CD8-positive, alpha-beta memory T cell (primary cell): ENCODE results near the gene HMCN2. TPM values are rescaled to one million over a fixed set of nuclear protein-coding genes. Genes with fewer than 3 reads are reported as not detected.
A peak's percentile ranks its signal among the peaks of the same experiment; 100 is the strongest.

Experiments used
- CTCF ChIA-PET: fragments of 350-600 bp; sonication (Branson Sonifier 250); formaldehyde crosslinking; loops from one replicate; lab custom pipeline; 2021; ENCODE audit warnings: antibody characterized with exemption; lab: Charles Lee
- POLR2A ChIA-PET: fragments of 350-600 bp; sonication (Branson Sonifier 250); formaldehyde crosslinking; loops from one replicate; lab custom pipeline; 2021; ENCODE audit warnings: antibody characterized with exemption; lab: Charles Lee
- DNase-seq, 5 donors: peaks; one replicate each; pipeline versions ENCODE4 v3.0.0 to v3.0.0-alpha.2; 2020 to 2022; ENCODE audit warnings: mixed read lengths in 1 of 5
- H3K27ac ChIP-seq: one replicate; pipeline ENCODE4 v1.7.0; 2013; ENCODE audit warnings: low read depth, mild to moderate bottlenecking, low read length, moderate library complexity
- H3K27me3 ChIP-seq: 2 replicates; pipeline ENCODE4 v1.7.0; 2013; ENCODE audit warnings: low read length, mild to moderate bottlenecking; ENCODE audit not compliant: insufficient read depth, poor library complexity, severe bottlenecking
- H3K36me3 ChIP-seq: 2 replicates; pipeline ENCODE4 v1.7.0; 2013; ENCODE audit warnings: mild to moderate bottlenecking, low read length, moderate library complexity; ENCODE audit not compliant: insufficient read depth
- H3K4me1 ChIP-seq: 2 replicates; pipeline ENCODE4 v1.7.0; 2013; ENCODE audit warnings: mild to moderate bottlenecking, low read length, moderate library complexity; ENCODE audit not compliant: insufficient read depth
- H3K4me3 ChIP-seq: 2 replicates; pipeline ENCODE4 v1.7.0; 2013; ENCODE audit warnings: mild to moderate bottlenecking, low read length
- H3K9me3 ChIP-seq: 2 replicates; pipeline ENCODE4 v1.7.0; 2013; ENCODE audit warnings: mild to moderate bottlenecking, low read length
- H3K27ac Mint-ChIP-seq, 8 donors: one replicate each; pipeline ENCODE4 v1.8.0; 2020 to 2021; ENCODE audit warnings: mixed read lengths in 8 of 8, mild to moderate bottlenecking in 6 of 8, inconsistent platforms in 3 of 8, moderate library complexity in 3 of 8
- H3K27me3 Mint-ChIP-seq, 2 donors: one replicate each; pipeline ENCODE4 v1.8.0; 2020 to 2021; ENCODE audit warnings: mixed read lengths in 2 of 2, mild to moderate bottlenecking in 1 of 2, moderate library complexity in 1 of 2
- H3K36me3 Mint-ChIP-seq, 3 donors: one replicate each; pipeline ENCODE4 v1.8.0; 2020 to 2021; ENCODE audit warnings: mixed read lengths in 3 of 3, inconsistent platforms in 1 of 3, mild to moderate bottlenecking in 1 of 3
- H3K4me1 Mint-ChIP-seq, 3 donors: one replicate each; pipeline ENCODE4 v1.8.0; 2020 to 2021; ENCODE audit warnings: mixed read lengths in 3 of 3, inconsistent platforms in 1 of 3, mild to moderate bottlenecking in 1 of 3
- H3K4me3 Mint-ChIP-seq, 7 donors: one replicate each; pipeline ENCODE4 v1.8.0; 2020 to 2021; ENCODE audit warnings: mixed read lengths in 7 of 7, mild to moderate bottlenecking in 6 of 7, moderate library complexity in 4 of 7, inconsistent platforms in 2 of 7
- H3K9me3 Mint-ChIP-seq, 5 donors: one replicate each; pipeline ENCODE4 v1.8.0; 2020 to 2022; ENCODE audit warnings: mixed read lengths in 5 of 5, mild to moderate bottlenecking in 3 of 5, moderate library complexity in 2 of 5, inconsistent platforms in 1 of 5
- polyA plus RNA-seq: library from polyadenylated mRNA; unstranded; fragments of 300-500 nt; fragmentation: Illumina TruSeq; gene quantifications from one replicate; pipeline ENCODE4 v1.2.3, GENCODE V29; 2021
- total RNA-seq, 2 experiments: library from RNA; stranded (reverse); gene quantifications; one replicate each; pipeline ENCODE4 v1.2.3, GENCODE V29; 2021

HMCN2 gene
- total and polyA plus RNA-seq, 3 experiments from 2014 or later: not detected

GRCh38 chr9:130428086-130428665 lies 162.6 kb downstream of the HMCN2 start:
- POLR2A ChIA-PET: no interaction called here
- Histone ChIP-seq H3K36me3 (no peaks in the 10 kb centered on the region), H3K27me3 (peaks cover 5% of the 10 kb centered on the region), H3K9me3 (no peaks in the 10 kb centered on the region), H3K4me1 (no peaks in the 10 kb centered on the region), H3K27ac (no peak overlapping the region), H3K4me3 (no peak overlapping the region)
- Mint-ChIP-seq H3K4me1 (peaks cover 0 to 9% (median 0%) of the 10 kb centered on the region in 3 donors), H3K4me3 (no peak overlapping the region), H3K36me3 (no peaks in the 10 kb centered on the region), H3K9me3 (peaks cover 0 to 4% (median 3%) of the 10 kb centered on the region in 5 donors), H3K27me3 (peaks cover 11 to 38% of the 10 kb centered on the region in 2 donors), H3K27ac (no peak overlapping the region)
- CTCF ChIA-PET: no interaction called here
- no peak for DNase-seq

GRCh38 chr9:130429381-130429780 lies 163.8 kb downstream of the HMCN2 start:
- H3K36me3 Mint-ChIP-seq: no peaks in the 10 kb centered on the region
- CTCF ChIA-PET: no interaction called here

GRCh38 chr9:130429831-130430230 lies 164.3 kb downstream of the HMCN2 start:
- Histone ChIP-seq H3K27me3 (peaks cover 5% of the 10 kb centered on the region), H3K27ac (no peak overlapping the region), H3K9me3 (no peaks in the 10 kb centered on the region), H3K4me1 (no peaks in the 10 kb centered on the region), H3K36me3 (no peaks in the 10 kb centered on the region), H3K4me3 (no peak overlapping the region)
- ChIA-PET CTCF (no interaction called here), POLR2A (no interaction called here)
- H3K27ac Mint-ChIP-seq: no peak overlapping the region
- H3K27me3 Mint-ChIP-seq: peaks cover 19 to 45% of the 10 kb centered on the region in 2 donors
- H3K9me3 Mint-ChIP-seq: peaks cover 0 to 4% (median 3%) of the 10 kb centered on the region in 5 donors
- peaks cover 0 to 9% (median 0%) of the 10 kb centered on the region in 3 donors for H3K4me1 Mint-ChIP-seq
- H3K36me3 Mint-ChIP-seq: no peaks in the 10 kb centered on the region
- DNase-seq: no peak
- no peak overlapping the region for H3K4me3 Mint-ChIP-seq

More at GRCh38 chr9:130429381-130429780, 163.8 kb downstream of the HMCN2 start:
- Histone ChIP-seq H3K9me3 (no peaks in the 10 kb centered on the region), H3K27me3 (peaks cover 5% of the 10 kb centered on the region), H3K36me3 (no peaks in the 10 kb centered on the region), H3K4me3 (no peak overlapping the region), H3K4me1 (no peaks in the 10 kb centered on the region), H3K27ac (no peak overlapping the region)
- Mint-ChIP-seq H3K27ac (no peak overlapping the region), H3K9me3 (peaks cover 0 to 4% (median 3%) of the 10 kb centered on the region in 5 donors), H3K4me1 (peaks cover 0 to 9% (median 0%) of the 10 kb centered on the region in 3 donors), H3K27me3 (peaks cover 15 to 42% of the 10 kb centered on the region in 2 donors), H3K4me3 (no peak overlapping the region)
- POLR2A ChIA-PET: no interaction called here
- no peak for DNase-seq

GRCh38 chr9:130430232-130430631 lies 164.7 kb downstream of the HMCN2 start:
- no peaks in the 10 kb centered on the region for H3K9me3 ChIP-seq

GRCh38 chr9:130430734-130431535 lies 165.4 kb downstream of the HMCN2 start:
- CTCF ChIA-PET: no interaction called here
- no peaks in the 10 kb centered on the region for H3K9me3 ChIP-seq
- no peak overlapping the region for H3K27ac ChIP-seq
- Mint-ChIP-seq H3K27ac (no peak overlapping the region), H3K4me3 (no peak overlapping the region), H3K27me3 (peaks cover 26 to 50% of the 10 kb centered on the region in 2 donors), H3K36me3 (no peaks in the 10 kb centered on the region), H3K9me3 (peaks cover 0 to 4% (median 3%) of the 10 kb centered on the region in 5 donors), H3K4me1 (peaks cover 0 to 9% (median 0%) of the 10 kb centered on the region in 3 donors)
- H3K27me3 ChIP-seq: peaks cover 5% of the 10 kb centered on the region
- no peak overlapping the region for H3K4me3 ChIP-seq
- POLR2A ChIA-PET: interaction anchor here (0.6 kb wide), 1 partner anchor 11 kb away, joined by 4 read pairs; no protein-coding TSS in a partner anchor
- H3K4me1 ChIP-seq: no peaks in the 10 kb centered on the region
- H3K36me3 ChIP-seq: no peaks in the 10 kb centered on the region
- DNase-seq: no peak

More at GRCh38 chr9:130430232-130430631, 164.7 kb downstream of the HMCN2 start:
- Mint-ChIP-seq H3K4me1 (peaks cover 0 to 9% (median 0%) of the 10 kb centered on the region in 3 donors), H3K4me3 (no peak overlapping the region), H3K9me3 (peaks cover 0 to 4% (median 3%) of the 10 kb centered on the region in 5 donors), H3K27me3 (peaks cover 22 to 48% of the 10 kb centered on the region in 2 donors), H3K36me3 (no peaks in the 10 kb centered on the region), H3K27ac (no peak overlapping the region)
- H3K27ac ChIP-seq: no peak overlapping the region
- ChIA-PET CTCF (no interaction called here), POLR2A (no interaction called here)
- peaks cover 5% of the 10 kb centered on the region for H3K27me3 ChIP-seq
- no peak for DNase-seq
- H3K36me3 ChIP-seq: no peaks in the 10 kb centered on the region
- H3K4me3 ChIP-seq: no peak overlapping the region
- no peaks in the 10 kb centered on the region for H3K4me1 ChIP-seq

GRCh38 chr9:130431536-130432303 lies 166.2 kb downstream of the HMCN2 start:
- Mint-ChIP-seq H3K27me3 (peaks cover 28 to 51% of the 10 kb centered on the region in 2 donors), H3K4me3 (no peak overlapping the region), H3K36me3 (no peaks in the 10 kb centered on the region), H3K27ac (no peak overlapping the region), H3K9me3 (peaks cover 0 to 4% (median 3%) of the 10 kb centered on the region in 5 donors), H3K4me1 (peaks cover 0 to 9% (median 0%) of the 10 kb centered on the region in 3 donors)
- H3K27me3 ChIP-seq: peaks cover 5% of the 10 kb centered on the region
- H3K36me3 ChIP-seq: no peaks in the 10 kb centered on the region
- CTCF ChIA-PET: no interaction called here
- H3K4me3 ChIP-seq: no peak overlapping the region
- H3K9me3 ChIP-seq: no peaks in the 10 kb centered on the region
- no peak overlapping the region for H3K27ac ChIP-seq
- POLR2A ChIA-PET: interaction anchor here (0.6 kb wide), 1 partner anchor 10 kb away, joined by 4 read pairs; no protein-coding TSS in a partner anchor
- no peaks in the 10 kb centered on the region for H3K4me1 ChIP-seq
- DNase-seq: no peak

- ChIA-PET POLR2A (no interaction called here), CTCF (no interaction called here)
- Histone ChIP-seq H3K4me3 (no peak overlapping the region), H3K36me3 (no peaks in the 10 kb centered on the region), H3K27me3 (peaks cover 5% of the 10 kb centered on the region), H3K4me1 (no peaks in the 10 kb centered on the region), H3K27ac (no peak overlapping the region), H3K9me3 (no peaks in the 10 kb centered on the region)
- Mint-ChIP-seq H3K9me3 (peaks cover 0 to 4% (median 3%) of the 10 kb centered on the region in 5 donors), H3K27ac (no peak overlapping the region), H3K36me3 (no peaks in the 10 kb centered on the region), H3K4me3 (peak overlapping the region in 1 of 7 donors; percentile 27), H3K27me3 (peaks cover 32 to 51% of the 10 kb centered on the region in 2 donors), H3K4me1 (peaks cover 0 to 9% (median 0%) of the 10 kb centered on the region in 3 donors)
- no peak for DNase-seq
Measured at GRCh38 chr9:130432362-130432761, 166.8 kb downstream of the HMCN2 start.
